Small intestine (tissue), 7 donors: ENCODE measurements around the gene NKAIN2. TPM values are rescaled to one million over a fixed set of nuclear protein-coding genes. Genes with fewer than 3 reads are reported as not detected.

Experiments used
- DNase-seq, 2 donors: peaks; one replicate each; pipeline versions ENCODE4 v3.0.0 to v3.0.0-alpha.2; 2013
- FAIRE-seq: peaks from 2 replicates; lab custom pipeline; 2012; peaks lifted over from hg19 to GRCh38; lab: Jason Lieb, UNC
- H3K27ac ChIP-seq, 3 donors: one replicate each; pipeline ENCODE4 v1.5.1; 2013; ENCODE audit warnings: low read length in 2 of 3, mild to moderate bottlenecking in 2 of 3, control low read depth in 1 of 3, inconsistent platforms in 1 of 3, low read depth in 1 of 3, moderate library complexity in 1 of 3
- H3K27me3 ChIP-seq, 3 donors: one replicate each; pipeline ENCODE4 v1.6.1; 2013; ENCODE audit warnings: low read length in 3 of 3, inconsistent platforms in 1 of 3; ENCODE audit not compliant: control insufficient read depth in 3 of 3, insufficient read depth in 3 of 3
- H3K36me3 ChIP-seq, 3 donors: one replicate each; pipeline ENCODE4 v1.6.1; 2013; ENCODE audit warnings: low read length in 3 of 3, inconsistent platforms in 1 of 3, low read depth in 1 of 3, mild to moderate bottlenecking in 1 of 3, moderate library complexity in 1 of 3; ENCODE audit not compliant: control insufficient read depth in 3 of 3, insufficient read depth in 2 of 3
- H3K4me1 ChIP-seq, 3 donors: one replicate each; pipeline ENCODE4 v1.6.1; 2013; ENCODE audit warnings: low read length in 2 of 3, inconsistent platforms in 1 of 3, low read depth in 1 of 3, mild to moderate bottlenecking in 1 of 3, moderate library complexity in 1 of 3; ENCODE audit not compliant: control insufficient read depth in 3 of 3, insufficient read depth in 2 of 3
- H3K4me3 ChIP-seq, 3 donors: one replicate each; pipeline ENCODE4 v1.5.1; 2013; ENCODE audit warnings: low read length in 3 of 3, control low read depth in 1 of 3, inconsistent platforms in 1 of 3, low read depth in 1 of 3, mild to moderate bottlenecking in 1 of 3, moderate library complexity in 1 of 3
- H3K9me3 ChIP-seq, 2 donors: one replicate each; pipeline ENCODE4 v1.6.1; 2013; ENCODE audit warnings: low read depth in 1 of 2, low read length in 1 of 2; ENCODE audit not compliant: control insufficient read depth in 2 of 2, insufficient read depth in 1 of 2
- WGBS, 3 donors: extraction: QIAGEN DNeasy Blood & Tissue Kit; methylation state at CpG; one replicate each; pipeline ENCODE4 v1.1.7; 2013; 5-methylcytosine and 5-hydroxymethylcytosine counted together
- polyA plus RNA-seq, 4 donors: library from polyadenylated mRNA; stranded (reverse) in 3 of 4; unstranded in 1 of 4; fragments of 200-250 nt in 3 of 4; fragments of 120-200 nt in 1 of 4; gene quantifications; one replicate each; pipeline versions ENCODE4 v1.2.1 to v1.2.3, GENCODE V29; 2013
- donor health status: healthy with polysubstance abuse.
- donor health status: control.
- donor health status: control.
- donor health status: Bipolar disorder and iron deficiency.
- donor health status: healthy.

The NKAIN2 gene
- polyA plus RNA-seq, 4 donors = 0.16 to 1.4 (median 0.19) TPM; not detected in 1

GRCh38 chr6:124658053-124658452 is 854.4 kb downstream of the NKAIN2 start:
- WGBS, 3 donors = 84 to 88% (median 84%) methylated on average over 8 of the region's 8 CpGs
- FAIRE-seq = no peak
- no peaks in the 10 kb centered on the region for H3K9me3 ChIP-seq

GRCh38 chr6:124659427-124659826 is 855.8 kb downstream of the NKAIN2 start:
- H3K36me3 ChIP-seq = no peaks in the 10 kb centered on the region
- no peak overlapping the region for H3K4me3 ChIP-seq
- no peaks in the 10 kb centered on the region for H3K27me3 ChIP-seq
- H3K9me3 ChIP-seq = no peaks in the 10 kb centered on the region
- H3K4me1 ChIP-seq = no peaks in the 10 kb centered on the region
- FAIRE-seq (no peak), DNase-seq (no peak)
- no peak overlapping the region for H3K27ac ChIP-seq
- WGBS, 3 donors = 81 to 92% (median 83%) methylated on average over 1 of the region's 1 CpG

More at GRCh38 chr6:124658053-124658452, 854.4 kb downstream of the NKAIN2 start:
- Histone ChIP-seq H3K4me1 (no peaks in the 10 kb centered on the region), H3K27ac (no peak overlapping the region), H3K4me3 (no peak overlapping the region), H3K27me3 (no peaks in the 10 kb centered on the region), H3K36me3 (no peaks in the 10 kb centered on the region)
- DNase-seq = no peak

GRCh38 chr6:124660185-124660584 is 856.5 kb downstream of the NKAIN2 start:
- WGBS, 3 donors = 13 to 46% (median 31%) methylated on average over 2 of the region's 2 CpGs
- Histone ChIP-seq H3K36me3 (no peaks in the 10 kb centered on the region), H3K27me3 (no peaks in the 10 kb centered on the region), H3K9me3 (no peaks in the 10 kb centered on the region), H3K27ac (no peak overlapping the region), H3K4me1 (no peaks in the 10 kb centered on the region), H3K4me3 (no peak overlapping the region)
- FAIRE-seq = no peak
- DNase-seq = no peak

GRCh38 chr6:124661097-124661661 is 857.5 kb downstream of the NKAIN2 start:
- Histone ChIP-seq H3K27ac (no peak overlapping the region), H3K9me3 (no peaks in the 10 kb centered on the region), H3K4me1 (no peaks in the 10 kb centered on the region), H3K27me3 (no peaks in the 10 kb centered on the region), H3K4me3 (no peak overlapping the region), H3K36me3 (no peaks in the 10 kb centered on the region)
- FAIRE-seq = no peak
- no peak for DNase-seq
- 38 to 41% (median 40%) methylated on average over 5 of the region's 5 CpGs for WGBS, 3 donors

- DNase-seq = no peak
- Histone ChIP-seq H3K27ac (no peak overlapping the region), H3K4me3 (no peak overlapping the region), H3K9me3 (no peaks in the 10 kb centered on the region), H3K4me1 (no peaks in the 10 kb centered on the region), H3K27me3 (no peaks in the 10 kb centered on the region), H3K36me3 (no peaks in the 10 kb centered on the region)
- FAIRE-seq = no peak
- 66 to 80% (median 68%) methylated on average over 5 of the region's 5 CpGs for WGBS, 3 donors
Observed at GRCh38 chr6:124668028-124668427, 864.4 kb downstream of the NKAIN2 start.

- no peak for FAIRE-seq
- no peak overlapping the region for H3K4me3 ChIP-seq
- H3K4me1 ChIP-seq = no peaks in the 10 kb centered on the region
- H3K9me3 ChIP-seq = no peaks in the 10 kb centered on the region
- no peak for DNase-seq
- no peaks in the 10 kb centered on the region for H3K27me3 ChIP-seq
- H3K36me3 ChIP-seq = no peaks in the 10 kb centered on the region
- 76 to 82% (median 82%) methylated on average over 4 of the region's 4 CpGs for WGBS, 3 donors
- no peak overlapping the region for H3K27ac ChIP-seq
Observed at GRCh38 chr6:124669713-124670480, 866.2 kb downstream of the NKAIN2 start.

GRCh38 chr6:124670801-124671200 is 867.1 kb downstream of the NKAIN2 start:
- DNase-seq = no peak
- H3K27ac ChIP-seq = no peak overlapping the region
- FAIRE-seq = no peak
- WGBS, 3 donors = 51 to 57% (median 55%) methylated on average over 3 of the region's 3 CpGs
- no peaks in the 10 kb centered on the region for H3K9me3 ChIP-seq
- H3K4me3 ChIP-seq = no peak overlapping the region
- H3K36me3 ChIP-seq = no peaks in the 10 kb centered on the region
- no peaks in the 10 kb centered on the region for H3K4me1 ChIP-seq
- H3K27me3 ChIP-seq = no peaks in the 10 kb centered on the region

GRCh38 chr6:124671324-124671723 is 867.7 kb downstream of the NKAIN2 start:
- DNase-seq (no peak), FAIRE-seq (no peak)
- H3K9me3 ChIP-seq = no peaks in the 10 kb centered on the region
- no peak overlapping the region for H3K27ac ChIP-seq
- no peaks in the 10 kb centered on the region for H3K27me3 ChIP-seq
- H3K36me3 ChIP-seq = no peaks in the 10 kb centered on the region
- H3K4me3 ChIP-seq = no peak overlapping the region
- H3K4me1 ChIP-seq = no peaks in the 10 kb centered on the region
